Thyroid gland (tissue), 4 donors: ENCODE results near the gene FAM13B. TPM values are rescaled to one million over a fixed set of nuclear protein-coding genes. Genes with fewer than 3 reads are reported as not detected.
"Not testable (repeated sequence)": the region's sequence is repeated elsewhere in the genome, so short reads cannot be mapped to it uniquely, and the experiment has no call there.

Experiments
- DNase-seq, 2 donors: peaks; one replicate each; pipeline ENCODE4 v3.0.0-alpha.2; 2019
- H3K27ac ChIP-seq, 3 donors: fragments of 200-600 bp; sonication (generic); 1 replicate in 2 of 3; 2 replicates in 1 of 3; pipeline ENCODE4 v1.5.1; 2016 to 2019; ENCODE audit warnings: mild to moderate bottlenecking in 1 of 3, moderate library complexity in 1 of 3
- H3K27me3 ChIP-seq: fragments of 200-600 bp; sonication (generic); one replicate; pipeline ENCODE4 v1.5.1; 2019
- H3K36me3 ChIP-seq, 2 donors: fragments of 200-600 bp; sonication (generic); one replicate each; pipeline ENCODE4 v1.5.1; 2016 to 2019
- H3K4me1 ChIP-seq, 2 donors: fragments of 200-600 bp; sonication (generic); one replicate each; pipeline ENCODE4 v1.5.1; 2017 to 2019
- H3K4me3 ChIP-seq, 3 donors: fragments of 200-600 bp; sonication (generic); replicated peaks in 1 of 3; 1 replicate in 2 of 3; 2 replicates in 1 of 3; pipeline ENCODE4 v1.5.1; 2016; ENCODE audit warnings: mild to moderate bottlenecking in 1 of 3
- H3K9me3 ChIP-seq: fragments of 200-600 bp; sonication (generic); one replicate; pipeline ENCODE4 v1.5.1; 2017
- POLR2A ChIP-seq, 2 donors: fragments of 450-650 bp; IDR thresholded peaks; one replicate each; pipeline ENCODE4 v1.6.1; 2017; ENCODE audit warnings: antibody characterized with exemption in 2 of 2, mild to moderate bottlenecking in 2 of 2, moderate library complexity in 1 of 2
- WGBS, 2 donors: methylation state at CpG; one replicate each; pipeline ENCODE4 v1.1.5; 2017; 5-methylcytosine and 5-hydroxymethylcytosine counted together
- intact Hi-C: fragments of 100-400 bp; cut with DNase I; formaldehyde crosslinking; loops from one replicate; pipeline ENCODE4 v1.15.1; 2023
- total RNA-seq, 4 donors: library from RNA; depleted of rRNA; stranded (reverse); fragments of >200 nt; gene quantifications; one replicate each; pipeline ENCODE4 v1.2.3, GENCODE V29; 2016
- TF ChIP-seq, protein P1 (sequence below), 6 experiments: fragments of 200-600 bp in 3 of 6; fragments of 450-650 bp in 3 of 6; sonication (generic) in 3 of 6; IDR thresholded peaks; one replicate each; pipeline ENCODE4 v1.5.1; 2016 to 2019; ENCODE audit warnings: antibody characterized with exemption in 6 of 6, mild to moderate bottlenecking in 2 of 6, inconsistent platforms in 1 of 6, moderate library complexity in 1 of 6

FAM13B gene
- total RNA-seq, 4 donors from 2014 or later, result 40.1 to 72.0 (median 49.5) TPM

DNA sequence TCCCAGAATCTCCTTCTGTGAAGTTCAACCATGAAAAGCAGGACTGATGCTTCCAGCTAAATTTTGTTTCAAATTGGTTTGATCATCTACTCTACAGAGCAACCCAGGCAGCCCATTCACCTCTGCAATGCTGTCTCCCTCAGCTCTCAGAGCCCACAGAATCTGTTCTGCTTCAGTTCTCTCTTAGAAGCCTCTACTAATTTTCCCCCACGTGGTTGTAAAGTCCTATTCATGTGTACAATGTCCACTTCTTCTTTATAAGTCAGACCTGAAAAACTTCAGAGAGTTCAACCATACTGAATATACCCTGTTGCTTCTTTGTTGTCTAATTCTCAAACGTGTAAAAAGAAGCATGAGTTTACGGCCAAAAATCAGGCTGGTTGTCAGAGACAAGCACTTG lies 21.3 kb upstream of the FAM13B start:
- WGBS, 2 donors, result 28 to 29% methylated on average over 3 of the region's 3 CpGs
- Histone ChIP-seq H3K9me3 (no peaks in the 10 kb centered on the region), H3K36me3 (no peaks in the 10 kb centered on the region), H3K27ac (no peak overlapping the region), H3K4me3 (no peak overlapping the region), H3K4me1 (no peaks in the 10 kb centered on the region), H3K27me3 (no peaks in the 10 kb centered on the region)
- no peak for DNase-seq
- no peak for TF ChIP-seq POLR2A (IDR thresholded peaks at IDR 0.05)
- TF ChIP-seq, protein P1, sequence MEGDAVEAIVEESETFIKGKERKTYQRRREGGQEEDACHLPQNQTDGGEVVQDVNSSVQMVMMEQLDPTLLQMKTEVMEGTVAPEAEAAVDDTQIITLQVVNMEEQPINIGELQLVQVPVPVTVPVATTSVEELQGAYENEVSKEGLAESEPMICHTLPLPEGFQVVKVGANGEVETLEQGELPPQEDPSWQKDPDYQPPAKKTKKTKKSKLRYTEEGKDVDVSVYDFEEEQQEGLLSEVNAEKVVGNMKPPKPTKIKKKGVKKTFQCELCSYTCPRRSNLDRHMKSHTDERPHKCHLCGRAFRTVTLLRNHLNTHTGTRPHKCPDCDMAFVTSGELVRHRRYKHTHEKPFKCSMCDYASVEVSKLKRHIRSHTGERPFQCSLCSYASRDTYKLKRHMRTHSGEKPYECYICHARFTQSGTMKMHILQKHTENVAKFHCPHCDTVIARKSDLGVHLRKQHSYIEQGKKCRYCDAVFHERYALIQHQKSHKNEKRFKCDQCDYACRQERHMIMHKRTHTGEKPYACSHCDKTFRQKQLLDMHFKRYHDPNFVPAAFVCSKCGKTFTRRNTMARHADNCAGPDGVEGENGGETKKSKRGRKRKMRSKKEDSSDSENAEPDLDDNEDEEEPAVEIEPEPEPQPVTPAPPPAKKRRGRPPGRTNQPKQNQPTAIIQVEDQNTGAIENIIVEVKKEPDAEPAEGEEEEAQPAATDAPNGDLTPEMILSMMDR (IDR thresholded peaks at IDR 0.05), result no peak
- intact Hi-C loops, result no loop called here

DNA sequence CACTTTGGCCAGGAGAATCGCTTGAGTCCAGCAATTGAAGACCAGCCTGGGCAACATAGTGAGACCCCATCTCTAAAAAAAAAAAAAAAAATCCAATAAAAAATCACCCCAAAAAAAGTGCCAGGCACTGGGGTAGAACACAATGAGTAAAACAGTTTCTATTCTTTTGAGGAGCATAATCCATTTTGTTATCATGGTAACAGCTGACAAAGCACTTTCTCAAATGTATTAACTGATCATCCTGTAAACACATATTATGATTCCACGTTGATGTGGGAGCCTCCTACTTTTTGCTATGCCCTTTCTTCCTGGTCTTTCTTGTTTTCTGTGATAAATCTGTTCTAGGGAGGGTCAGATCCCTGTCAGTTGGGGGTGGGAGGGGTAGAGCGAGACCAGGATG lies 20.7 kb upstream of the FAM13B start:
- no peaks in the 10 kb centered on the region for H3K36me3 ChIP-seq
- no peaks in the 10 kb centered on the region for H3K4me1 ChIP-seq
- H3K4me3 ChIP-seq, result no peak overlapping the region
- no peak for DNase-seq
- intact Hi-C loops, result no loop called here
- no peak overlapping the region for H3K27ac ChIP-seq
- H3K9me3 ChIP-seq, result no peaks in the 10 kb centered on the region
- no peak for TF ChIP-seq POLR2A (IDR thresholded peaks at IDR 0.05)
- TF ChIP-seq, protein P1 (IDR thresholded peaks at IDR 0.05), result no peak
- 85 to 86% methylated on average over 3 of the region's 3 CpGs for WGBS, 2 donors
- no peaks in the 10 kb centered on the region for H3K27me3 ChIP-seq

DNA sequence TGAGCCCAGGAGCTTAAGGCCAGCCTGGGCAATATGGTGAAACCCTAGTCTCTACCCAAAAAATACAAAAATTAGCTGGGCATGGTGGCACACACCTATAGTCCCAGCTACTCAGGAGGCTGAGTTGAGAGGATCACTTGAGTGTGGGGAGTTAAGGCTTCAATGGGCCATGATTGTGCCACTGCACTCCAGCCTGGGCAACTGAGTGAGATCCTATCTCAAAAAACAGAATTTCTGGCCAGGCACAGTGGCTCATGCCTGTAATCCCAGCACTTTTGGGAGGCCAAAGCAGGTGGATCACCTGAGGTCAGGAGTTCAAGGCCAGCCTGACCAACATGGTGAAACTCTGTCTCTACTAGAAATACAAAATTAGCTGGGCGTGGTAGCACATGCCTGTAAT lies 19.8 kb upstream of the FAM13B start:
- H3K9me3 ChIP-seq, H3K36me3 ChIP-seq, H3K4me1 ChIP-seq, H3K27me3 ChIP-seq, H3K27ac ChIP-seq, DNase-seq, intact Hi-C loops, H3K4me3 ChIP-seq: not testable (repeated sequence)
- 100% methylated on average over 1 of the region's 1 CpG for WGBS, 2 donors

DNA sequence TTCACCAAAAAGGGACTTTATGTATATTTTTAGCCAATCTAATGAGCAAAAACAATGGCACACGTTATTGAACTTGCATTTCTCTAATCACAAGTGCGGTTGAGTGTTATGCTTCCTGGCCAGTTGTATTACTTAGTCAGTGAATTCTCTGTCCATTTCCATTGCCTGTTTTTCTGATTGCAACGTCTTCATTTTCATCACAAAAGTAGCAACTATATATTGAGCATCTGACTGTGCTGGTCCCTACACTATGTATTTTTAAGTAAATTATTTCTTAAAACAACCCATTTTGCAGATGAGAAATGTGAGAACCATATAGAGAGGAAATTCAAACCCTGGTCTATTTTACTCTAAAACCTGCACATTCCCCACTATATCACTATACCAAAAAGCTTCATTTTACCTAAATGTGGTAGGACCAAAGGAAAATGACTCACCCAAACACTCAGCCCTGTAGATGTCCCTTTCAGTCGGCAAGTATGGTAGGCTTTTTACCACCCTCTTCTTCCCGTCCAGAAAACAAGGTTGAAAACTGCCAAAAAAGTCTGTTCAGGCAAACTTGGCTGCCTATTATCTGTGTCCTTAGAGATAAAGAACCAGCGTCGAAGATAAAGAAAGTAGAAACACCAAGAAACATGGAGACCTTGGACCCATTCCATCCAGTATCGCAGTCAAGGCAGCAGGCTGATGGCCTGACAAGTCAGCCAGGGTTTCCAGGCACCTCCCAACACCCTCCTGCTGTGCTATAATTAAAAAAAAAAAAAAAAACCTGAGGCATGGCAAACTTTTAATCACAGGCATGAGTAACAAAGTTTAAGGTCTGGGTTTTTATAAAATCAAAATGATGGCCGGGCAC lies 18.8 kb upstream of the FAM13B start:
- H3K9me3 ChIP-seq, result no peaks in the 10 kb centered on the region
- 74 to 76% methylated on average over 9 of the region's 9 CpGs for WGBS, 2 donors
- no peak overlapping the region for H3K27ac ChIP-seq
- no peak overlapping the region for H3K4me3 ChIP-seq
- DNase-seq, result no peak
- TF ChIP-seq, protein P1 (IDR thresholded peaks at IDR 0.05), result no peak
- no peak for TF ChIP-seq POLR2A (IDR thresholded peaks at IDR 0.05)
- no peaks in the 10 kb centered on the region for H3K27me3 ChIP-seq
- H3K36me3 ChIP-seq, result no peaks in the 10 kb centered on the region
- intact Hi-C loops, result no loop called here
- no peaks in the 10 kb centered on the region for H3K4me1 ChIP-seq

DNA sequence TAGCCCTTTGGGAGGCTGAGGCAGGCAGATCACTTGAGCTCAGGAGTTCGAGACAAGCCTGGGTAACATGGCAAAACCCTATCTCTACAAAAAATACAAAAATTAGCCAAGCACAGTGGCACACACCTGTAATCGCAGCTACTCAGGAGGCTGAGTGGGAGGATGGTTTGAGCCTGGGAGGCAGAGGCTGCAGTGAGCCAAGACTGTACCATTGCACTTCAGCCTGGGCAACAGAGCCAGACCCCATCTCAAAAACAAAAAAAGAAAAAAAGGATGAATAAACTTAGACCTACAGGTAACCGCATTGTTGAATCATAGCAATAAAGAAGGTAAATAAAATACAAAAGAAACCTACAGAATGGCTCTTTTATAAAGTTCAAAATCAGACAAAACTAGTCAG lies 12.4 kb upstream of the FAM13B start:
- H3K4me3 ChIP-seq, H3K36me3 ChIP-seq, intact Hi-C loops, H3K9me3 ChIP-seq, H3K27ac ChIP-seq, H3K4me1 ChIP-seq, DNase-seq, H3K27me3 ChIP-seq: not testable (repeated sequence)
- WGBS, 2 donors, result 95% methylated on average over 3 of the region's 3 CpGs

DNA sequence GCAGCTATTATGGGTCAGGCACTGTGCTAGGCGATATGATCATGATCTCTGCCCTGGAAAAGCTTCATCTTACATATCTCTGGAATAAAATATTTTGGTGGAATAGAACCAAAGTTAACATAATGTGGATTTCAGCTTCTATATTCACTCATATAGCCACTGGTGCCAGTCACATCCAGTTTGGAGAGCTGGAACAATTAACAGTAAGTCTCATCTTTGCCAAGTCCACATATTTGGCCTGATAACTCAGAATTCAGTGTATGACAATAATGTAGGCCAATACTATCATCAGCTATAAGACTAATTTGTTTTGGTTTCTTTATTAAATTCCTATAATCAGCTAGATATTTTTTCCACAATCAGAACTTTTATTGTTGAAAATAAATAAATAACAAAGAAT lies 5.9 kb upstream of the FAM13B start:
- H3K4me1 ChIP-seq, result peaks cover 2 to 12% of the 10 kb centered on the region in 2 donors
- H3K27me3 ChIP-seq, result no peaks in the 10 kb centered on the region
- H3K9me3 ChIP-seq, result no peaks in the 10 kb centered on the region
- intact Hi-C loops, result no loop called here
- WGBS, 2 donors, result 81 to 94% methylated on average over 1 of the region's 1 CpG
- TF ChIP-seq, protein P1 (IDR thresholded peaks at IDR 0.05), result no peak
- TF ChIP-seq POLR2A (IDR thresholded peaks at IDR 0.05), result no peak
- DNase-seq, result no peak
- H3K4me3 ChIP-seq, result no peak overlapping the region
- H3K36me3 ChIP-seq, result no peaks in the 10 kb centered on the region
- H3K27ac ChIP-seq, result no peak overlapping the region
